HS-5 (cell line): ENCODE data around the gene COPG1.
A peak's percentile ranks its signal among the peaks of the same experiment; 100 is the strongest.
"Not testable (repeated sequence)": the region's sequence is repeated elsewhere in the genome, so short reads cannot be mapped to it uniquely, and the experiment has no call there.

Experiments used
- DNase-seq: peaks from one replicate; pipeline ENCODE4 v3.0.0-alpha.2; 2012; ENCODE audit warnings: low read depth

Gene COPG1

DNA sequence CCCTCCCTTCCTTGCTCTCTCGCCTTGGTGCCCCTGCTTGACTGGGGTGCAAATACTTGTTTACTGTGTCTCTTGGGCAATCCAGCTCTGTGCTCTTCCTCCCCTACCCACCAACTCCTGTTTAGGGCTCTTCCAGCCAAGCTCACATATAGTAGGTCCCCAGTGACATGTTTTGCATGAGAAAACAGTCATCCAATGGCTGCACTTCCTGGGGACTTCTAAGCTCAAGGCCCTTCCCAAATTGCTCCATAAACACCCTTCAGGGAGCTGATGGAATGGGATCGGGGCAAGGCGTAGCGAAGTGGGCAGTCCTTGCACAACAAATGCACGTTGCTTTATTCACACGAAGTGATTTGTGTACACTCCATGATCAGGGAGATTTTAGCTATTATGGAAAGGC lies 9.4 kb upstream of the COPG1 start:
- DNase-seq: no peak

DNA sequence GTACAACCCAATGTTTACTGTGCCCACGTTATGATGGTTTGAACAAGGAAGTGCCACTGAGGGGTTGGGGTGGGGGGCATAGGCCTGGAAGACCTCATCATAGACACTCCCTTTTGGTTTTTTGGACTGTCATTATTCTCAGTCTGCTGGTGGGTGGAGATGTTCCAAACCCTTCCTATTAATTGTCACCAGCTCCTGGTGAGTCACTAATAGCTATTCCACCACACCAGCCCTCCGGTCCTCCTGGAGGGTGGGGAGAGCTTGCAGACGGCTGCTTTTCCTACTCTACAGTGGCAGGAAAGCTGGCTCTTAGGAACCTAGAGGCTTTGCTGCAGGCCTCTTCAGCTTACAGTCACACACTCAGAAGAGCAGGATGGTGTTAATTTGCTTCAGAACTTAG lies 9.0 kb upstream of the COPG1 start:
- no peak for DNase-seq

GRCh38 chr3:129245141-129245540 lies 4.3 kb upstream of the COPG1 start:
- DNase-seq: no peak

DNA sequence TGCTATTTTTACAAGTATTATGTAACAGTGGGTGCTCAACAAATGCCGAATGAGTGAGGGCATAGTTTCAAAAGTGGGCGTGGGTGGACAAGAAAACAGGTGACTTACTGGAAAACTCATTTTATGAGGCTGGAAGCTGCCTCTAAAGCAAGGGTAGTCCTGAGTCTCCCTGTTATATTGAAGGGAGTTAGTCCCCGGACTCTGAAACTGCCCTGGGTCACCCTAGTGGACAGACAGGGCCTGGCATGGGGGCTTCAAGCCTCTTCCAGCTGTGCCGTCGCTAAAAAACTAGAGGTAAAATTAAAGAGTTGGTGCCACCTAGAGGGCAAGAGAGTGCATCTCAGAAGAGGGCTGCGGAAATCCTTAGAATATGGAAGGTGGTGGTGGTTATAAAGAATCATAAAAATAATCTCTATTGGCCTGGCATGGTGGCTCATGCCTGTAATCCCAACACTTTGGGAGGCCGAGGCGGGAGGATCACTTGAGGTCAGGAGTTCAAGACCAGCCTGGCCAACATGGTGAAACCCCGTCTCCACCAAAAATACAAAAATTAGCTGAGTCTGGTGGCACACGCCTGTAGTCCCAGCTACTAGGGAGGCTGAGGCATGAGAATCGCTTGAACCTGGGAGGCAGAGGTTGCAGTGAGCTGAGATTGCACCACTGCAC lies 3.6 kb upstream of the COPG1 start:
- DNase-seq: not testable (repeated sequence)

- DNase-seq: no peak
Observed at GRCh38 chr3:129246636-129247035, 2.8 kb upstream of the COPG1 start.

- DNase-seq: no peak
Observed at GRCh38 chr3:129248286-129248979, 973 bp upstream of the COPG1 start.

DNA sequence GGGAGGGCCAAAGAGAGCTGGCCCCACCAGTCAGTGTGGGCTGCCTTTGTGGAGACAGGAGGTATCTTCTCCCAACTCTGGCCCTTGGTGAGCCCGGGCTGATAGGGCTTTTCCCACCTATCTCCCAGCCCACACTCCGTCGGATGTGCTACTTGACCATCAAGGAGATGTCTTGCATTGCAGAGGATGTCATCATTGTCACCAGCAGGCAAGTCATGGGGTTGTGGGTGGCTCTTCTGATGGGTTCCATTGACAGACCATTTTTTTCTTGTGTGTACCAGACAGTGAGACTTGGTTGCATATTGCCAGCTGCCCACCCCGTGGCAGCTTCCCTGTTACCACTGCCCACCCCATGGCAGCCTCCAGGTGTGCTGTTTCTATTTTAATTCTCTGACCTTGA lies 3.3 kb downstream of the COPG1 start:
- DNase-seq: no peak

DNA sequence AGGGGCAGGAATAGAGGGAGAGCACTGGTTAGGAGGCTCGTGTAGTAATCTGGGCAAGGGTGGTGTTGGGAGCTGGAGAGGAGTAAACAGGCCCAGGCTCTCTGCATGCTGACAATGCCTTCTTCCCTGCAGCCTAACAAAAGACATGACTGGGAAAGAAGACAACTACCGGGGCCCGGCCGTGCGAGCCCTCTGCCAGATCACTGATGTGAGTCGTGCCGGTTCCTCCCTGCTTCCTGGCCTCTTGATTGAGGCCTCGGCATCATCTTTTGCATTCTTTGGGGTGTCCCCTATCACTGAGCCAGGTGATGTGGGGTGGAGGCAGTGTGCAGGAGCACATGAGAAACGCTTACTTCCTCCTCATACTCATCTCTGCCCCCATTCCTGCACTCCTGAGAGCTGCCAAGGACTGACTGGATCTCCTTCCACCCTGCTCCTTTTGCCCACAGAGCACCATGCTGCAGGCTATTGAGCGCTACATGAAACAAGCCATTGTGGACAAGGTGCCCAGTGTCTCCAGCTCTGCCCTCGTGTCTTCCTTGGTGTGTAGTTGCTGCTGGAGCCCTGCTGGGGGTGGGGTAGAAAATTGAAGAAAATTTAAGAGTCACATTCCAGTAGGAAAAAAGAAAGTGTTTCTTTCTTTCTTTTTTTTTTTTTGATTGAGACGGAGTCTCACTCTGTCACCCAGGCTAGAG lies 5.3 kb downstream of the COPG1 start:
- DNase-seq: no peak

DNA sequence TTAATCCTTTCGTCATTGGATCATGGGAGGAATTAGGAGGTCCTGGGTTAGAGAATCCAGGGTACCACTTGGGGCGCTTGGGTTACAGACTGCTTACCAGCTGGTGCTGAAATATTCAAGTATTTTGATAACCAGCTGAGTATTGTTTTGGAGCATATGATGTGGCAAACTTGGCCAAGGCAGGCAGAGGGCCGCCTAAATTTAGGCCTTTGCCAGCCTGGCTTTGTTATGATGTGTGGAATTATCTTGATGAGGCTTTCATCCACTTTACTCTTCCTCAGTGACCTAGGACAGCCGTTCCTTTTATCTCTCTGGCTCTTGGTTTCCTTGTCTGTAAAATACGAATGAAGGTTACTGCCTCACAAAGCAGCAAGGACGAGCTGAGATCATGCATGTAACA lies 6.9 kb downstream of the COPG1 start:
- DNase-seq: no peak

- no peak for DNase-seq
Observed at GRCh38 chr3:129257609-129258008, 8.2 kb downstream of the COPG1 start.

- DNase-seq: no peak
Observed at GRCh38 chr3:129259612-129260477, 10.4 kb downstream of the COPG1 start.

DNA sequence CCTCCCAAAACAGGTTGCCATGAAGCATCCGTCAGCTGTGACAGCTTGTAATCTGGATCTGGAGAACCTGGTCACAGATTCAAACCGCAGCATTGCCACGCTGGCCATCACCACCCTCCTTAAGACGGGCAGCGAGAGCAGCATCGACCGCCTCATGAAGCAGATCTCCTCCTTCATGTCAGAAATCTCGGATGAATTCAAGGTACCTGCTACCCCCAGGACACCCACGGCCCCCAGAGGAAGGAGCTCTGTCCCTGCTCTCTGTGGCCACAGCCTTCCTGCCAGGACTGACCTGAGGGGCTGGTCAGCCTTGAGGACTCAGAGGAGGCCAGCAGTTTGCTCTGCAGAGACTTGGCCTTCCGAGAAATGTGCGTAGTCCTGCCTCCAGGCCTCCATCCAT lies 11.2 kb downstream of the COPG1 start:
- no peak for DNase-seq

- DNase-seq: no peak
Observed at GRCh38 chr3:129261894-129262293, 12.5 kb downstream of the COPG1 start.

GRCh38 chr3:129263161-129263910 lies 13.9 kb downstream of the COPG1 start:
- no peak for DNase-seq

DNA sequence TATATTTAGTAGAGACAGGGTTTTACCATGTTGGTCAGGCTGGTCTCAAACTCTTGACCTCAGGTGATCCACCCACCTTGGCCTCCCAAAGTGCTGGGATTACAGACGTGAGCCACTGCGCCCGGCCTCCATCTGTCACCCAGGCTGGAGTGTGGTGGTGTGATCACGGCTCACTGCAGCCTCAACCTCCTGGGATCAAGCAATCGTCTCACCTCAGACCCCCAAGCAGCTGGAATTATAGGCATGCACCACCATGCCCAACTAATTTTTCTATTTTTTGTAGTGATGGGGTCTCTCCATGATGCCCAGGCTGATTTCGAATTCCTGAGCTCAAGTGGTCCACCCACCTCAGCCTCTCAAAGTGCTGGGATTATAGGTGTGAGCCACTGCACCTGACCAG lies 15.6 kb downstream of the COPG1 start:
- DNase-seq: not testable (repeated sequence)

DNA sequence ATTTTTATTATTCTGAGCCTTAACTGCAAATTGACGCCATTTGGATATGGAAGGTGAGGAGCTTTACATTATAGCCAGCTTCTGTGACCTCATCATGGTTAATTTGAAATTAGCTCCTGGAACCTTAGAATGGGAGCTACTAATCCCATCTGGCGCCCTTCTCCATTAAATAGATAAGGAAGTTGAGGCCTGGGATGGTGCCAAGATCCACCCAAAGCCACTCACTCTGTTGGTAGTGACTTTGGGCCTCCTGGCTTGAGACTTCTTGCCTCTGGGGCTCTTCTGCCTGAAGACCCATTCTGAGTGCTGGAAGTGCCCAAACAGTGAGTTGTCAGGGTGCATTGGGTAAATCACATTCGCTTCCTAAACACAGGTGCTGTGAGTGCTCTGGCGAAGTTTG lies 17.2 kb downstream of the COPG1 start:
- no peak for DNase-seq

DNA sequence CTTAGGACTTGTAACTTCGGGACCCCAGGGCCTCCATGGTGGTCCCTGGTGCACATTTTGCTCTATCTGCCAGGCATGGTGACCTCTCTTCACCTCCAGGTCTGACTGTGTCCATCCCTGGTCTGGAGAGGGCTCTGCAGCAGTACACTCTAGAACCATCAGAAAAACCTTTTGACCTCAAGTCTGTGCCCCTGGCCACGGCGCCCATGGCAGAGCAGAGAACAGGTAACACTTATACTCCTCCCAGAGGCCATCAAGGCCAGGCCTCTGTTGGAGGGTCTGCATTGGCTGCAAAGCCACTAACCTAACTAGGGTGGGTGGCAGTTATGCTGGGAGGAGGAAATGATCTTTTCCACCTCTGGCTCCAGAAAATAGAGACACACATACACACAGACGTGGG lies 19.0 kb downstream of the COPG1 start:
- no peak for DNase-seq

GRCh38 chr3:129271674-129272073 lies 22.3 kb downstream of the COPG1 start:
- DNase-seq: no peak

- no peak for DNase-seq
Observed at GRCh38 chr3:129276385-129276784, 27.0 kb downstream of the COPG1 start.

DNA sequence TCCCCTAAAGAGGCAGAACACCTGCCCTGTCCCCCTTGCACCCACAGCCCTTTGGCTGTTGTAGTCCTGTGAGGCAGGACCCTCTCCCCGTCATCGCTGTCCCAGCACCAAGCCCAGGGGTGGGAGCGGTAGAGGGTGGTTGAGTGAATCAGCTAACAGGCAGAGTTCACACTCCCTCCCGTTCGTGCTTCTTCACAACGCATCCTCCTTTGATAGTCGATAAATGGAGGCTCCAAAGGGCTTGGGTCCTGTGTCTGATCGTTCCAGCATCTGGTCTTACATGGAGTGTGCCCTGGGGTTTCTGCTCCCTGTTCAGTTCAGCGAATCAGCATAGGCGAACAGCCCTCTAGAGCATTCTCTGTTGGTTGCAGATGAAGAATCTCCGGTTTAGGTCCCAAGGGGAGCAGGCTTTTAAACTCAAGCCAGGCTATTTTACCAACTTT lies 28.4 kb downstream of the COPG1 start:
- no peak for DNase-seq

- peak; percentile 50 for DNase-seq
Observed at GRCh38 chr3:129278439-129278965, 29.1 kb downstream of the COPG1 start, which contains the start of gene HMCES. Gene HMCES, plus strand, starts transcription at chr3:129278870. Its CDS starts 863 bp downstream, at chr3:129279733.
